ENCODE results near the gene SLC25A44.

DNA sequence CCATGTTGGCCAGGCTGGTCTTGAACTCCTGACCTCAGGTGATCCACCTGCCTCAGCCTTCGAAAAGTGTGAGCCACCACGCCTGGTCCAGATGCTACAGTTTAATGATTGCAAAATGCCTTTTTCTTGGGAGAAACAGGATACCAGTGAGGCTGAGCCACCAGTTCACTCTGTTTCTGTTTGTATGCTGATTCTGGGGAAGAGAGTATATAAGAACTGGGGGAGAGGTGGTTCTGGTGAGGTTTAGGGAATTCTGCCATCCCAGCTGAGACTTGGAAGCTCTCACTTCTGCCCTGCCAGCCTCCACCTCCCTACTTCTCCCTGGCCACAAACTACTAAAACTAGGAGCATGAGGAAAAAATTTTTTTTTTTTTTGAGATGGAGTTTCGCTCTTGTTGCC, 10.8 kb downstream of the SLC25A44 start:
- TF ChIP-seq POLR2A (IDR thresholded peaks at IDR 0.05), result no peak
- TF ChIP-seq, protein P1, sequence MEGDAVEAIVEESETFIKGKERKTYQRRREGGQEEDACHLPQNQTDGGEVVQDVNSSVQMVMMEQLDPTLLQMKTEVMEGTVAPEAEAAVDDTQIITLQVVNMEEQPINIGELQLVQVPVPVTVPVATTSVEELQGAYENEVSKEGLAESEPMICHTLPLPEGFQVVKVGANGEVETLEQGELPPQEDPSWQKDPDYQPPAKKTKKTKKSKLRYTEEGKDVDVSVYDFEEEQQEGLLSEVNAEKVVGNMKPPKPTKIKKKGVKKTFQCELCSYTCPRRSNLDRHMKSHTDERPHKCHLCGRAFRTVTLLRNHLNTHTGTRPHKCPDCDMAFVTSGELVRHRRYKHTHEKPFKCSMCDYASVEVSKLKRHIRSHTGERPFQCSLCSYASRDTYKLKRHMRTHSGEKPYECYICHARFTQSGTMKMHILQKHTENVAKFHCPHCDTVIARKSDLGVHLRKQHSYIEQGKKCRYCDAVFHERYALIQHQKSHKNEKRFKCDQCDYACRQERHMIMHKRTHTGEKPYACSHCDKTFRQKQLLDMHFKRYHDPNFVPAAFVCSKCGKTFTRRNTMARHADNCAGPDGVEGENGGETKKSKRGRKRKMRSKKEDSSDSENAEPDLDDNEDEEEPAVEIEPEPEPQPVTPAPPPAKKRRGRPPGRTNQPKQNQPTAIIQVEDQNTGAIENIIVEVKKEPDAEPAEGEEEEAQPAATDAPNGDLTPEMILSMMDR (IDR thresholded peaks at IDR 0.05), result no peak

Measured in heart left ventricle (tissue), 13 donors.